Skin epidermis (tissue), 12 donors: ENCODE measurements around the gene NOS1.
"Not testable (repeated sequence)": the region's sequence is repeated elsewhere in the genome, so short reads cannot be mapped to it uniquely, and the experiment has no call there.

Source experiments
- H3K27ac ChIP-seq, 21 experiments: fragments of 200-600 bp; sonication (generic) in 11 of 21; one replicate each; pipeline ENCODE4 v1.5.0; 2020; ENCODE audit warnings: mild to moderate bottlenecking in 3 of 21, inconsistent platforms in 2 of 21, moderate library complexity in 2 of 21
- H3K4me3 ChIP-seq, 7 experiments: fragments of 200-600 bp; sonication (generic) in 2 of 7; one replicate each; pipeline ENCODE4 v1.5.0; 2020; ENCODE audit warnings: inconsistent platforms in 2 of 7, mild to moderate bottlenecking in 2 of 7, moderate library complexity in 1 of 7

NOS1 gene

DNA sequence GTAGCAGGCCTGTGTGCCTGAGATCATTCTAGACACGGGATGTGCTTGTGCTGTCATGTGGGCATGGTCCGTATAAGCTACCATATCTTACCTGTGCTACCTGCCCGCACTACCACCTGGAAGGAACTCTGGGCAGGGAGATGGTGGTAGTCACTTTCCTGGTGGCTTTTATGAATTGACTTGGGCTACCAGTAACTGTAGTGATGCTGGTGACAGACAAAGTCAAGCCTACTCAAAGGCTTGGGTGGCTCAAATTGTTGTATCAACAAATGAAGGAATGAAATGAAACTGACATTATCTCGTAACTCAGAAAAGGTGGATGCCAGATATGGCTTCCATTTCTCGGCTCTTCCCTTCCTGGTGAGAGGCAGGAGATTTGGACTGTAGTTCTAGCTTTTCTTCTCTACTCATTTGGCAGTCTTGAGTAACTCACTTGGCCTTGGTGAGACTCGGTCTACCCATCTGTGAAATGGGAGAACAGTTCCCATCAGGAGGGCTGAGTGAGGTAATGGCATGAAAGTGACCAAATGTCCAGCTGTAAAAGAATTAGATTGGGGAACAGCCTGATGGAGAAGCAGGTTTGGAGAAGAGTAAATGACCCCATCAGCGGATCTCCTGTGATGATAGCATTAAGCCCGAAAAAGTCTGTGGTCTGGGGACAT is 81.3 kb downstream of the NOS1 start:
- no peak overlapping the region for H3K4me3 ChIP-seq
- no peak overlapping the region for H3K27ac ChIP-seq

DNA sequence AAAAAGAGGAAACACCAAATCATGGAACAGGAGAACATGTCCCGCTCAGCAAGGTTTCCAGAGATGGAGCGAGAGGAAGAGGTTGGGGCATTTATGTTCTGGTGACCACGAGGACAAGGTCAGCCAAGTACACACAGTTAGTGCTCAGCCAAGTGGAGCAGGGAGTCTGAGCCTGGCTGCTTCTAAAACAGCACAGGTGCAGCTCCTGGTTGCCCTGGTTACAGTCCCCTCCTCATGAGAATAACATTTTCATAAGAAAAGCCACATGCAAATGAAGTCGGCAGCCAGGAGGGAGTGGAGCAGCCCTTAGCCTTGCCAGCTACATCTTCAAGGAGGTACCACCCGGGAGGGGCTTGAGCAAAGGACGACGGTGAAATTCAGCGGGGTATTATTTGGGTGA is 81.8 kb downstream of the NOS1 start:
- Histone ChIP-seq H3K27ac (no peak overlapping the region), H3K4me3 (no peak overlapping the region)

DNA sequence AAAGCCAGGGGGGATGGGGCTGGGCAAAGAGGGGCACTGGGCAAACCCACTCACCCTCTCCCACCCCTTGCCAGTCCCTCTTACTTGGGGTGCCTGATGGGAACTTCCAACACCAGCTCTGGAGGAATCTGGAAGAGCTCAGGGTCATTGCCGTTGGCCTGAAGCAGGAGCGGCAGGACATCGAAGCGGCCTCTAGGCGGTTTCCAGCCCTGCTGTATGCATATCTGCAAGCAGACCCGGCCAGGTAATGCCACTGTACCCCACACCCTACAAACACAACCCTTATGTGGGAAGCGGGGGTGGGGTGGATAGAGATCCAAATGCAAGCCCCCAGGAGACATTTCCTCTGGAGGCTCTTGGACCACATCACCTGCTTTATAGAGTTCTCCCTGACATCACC is 83.6 kb downstream of the NOS1 start:
- no peak overlapping the region for H3K4me3 ChIP-seq
- H3K27ac ChIP-seq, result no peak overlapping the region

DNA sequence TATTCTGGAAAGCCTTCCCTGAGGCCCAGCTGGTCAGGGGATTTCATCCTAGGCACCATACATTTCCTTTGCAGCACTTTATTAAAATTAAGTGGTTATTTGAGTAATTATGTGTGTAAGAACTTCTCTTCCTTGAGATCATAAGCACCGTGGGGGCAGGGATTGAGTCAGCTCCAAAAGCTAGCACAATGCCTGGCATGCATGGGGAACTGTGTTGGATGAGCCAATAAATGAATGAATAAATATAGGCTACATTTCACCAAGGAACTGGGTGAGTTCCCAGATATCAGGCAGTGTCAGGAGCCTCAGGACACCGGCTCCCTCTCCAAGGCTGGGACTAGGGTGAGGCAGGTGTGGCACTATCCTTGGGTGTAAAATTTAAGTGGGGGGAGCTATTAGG is 88.3 kb downstream of the NOS1 start:
- Histone ChIP-seq H3K27ac (no peak overlapping the region), H3K4me3 (no peak overlapping the region)

DNA sequence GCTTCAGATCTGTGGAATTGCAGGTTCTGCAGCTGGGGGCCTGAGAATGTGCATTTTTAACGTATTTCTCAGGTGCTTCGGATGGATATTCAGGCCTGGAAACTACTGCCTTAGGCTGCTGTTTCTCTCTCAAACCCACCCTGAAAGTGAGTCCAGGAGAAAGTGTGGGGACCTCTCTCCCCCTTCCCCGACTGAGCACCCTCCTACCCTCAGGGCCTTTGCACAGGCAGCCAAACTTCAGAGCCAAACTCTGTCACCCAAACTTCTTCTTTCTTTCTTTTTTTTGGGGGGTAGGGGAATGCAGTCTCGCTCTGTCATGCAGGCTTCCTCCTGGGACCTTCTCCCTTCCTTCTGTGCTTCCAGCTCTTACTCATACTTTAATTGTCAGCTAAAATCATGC is 88.7 kb downstream of the NOS1 start:
- Histone ChIP-seq H3K27ac (no peak overlapping the region), H3K4me3 (no peak overlapping the region)

DNA sequence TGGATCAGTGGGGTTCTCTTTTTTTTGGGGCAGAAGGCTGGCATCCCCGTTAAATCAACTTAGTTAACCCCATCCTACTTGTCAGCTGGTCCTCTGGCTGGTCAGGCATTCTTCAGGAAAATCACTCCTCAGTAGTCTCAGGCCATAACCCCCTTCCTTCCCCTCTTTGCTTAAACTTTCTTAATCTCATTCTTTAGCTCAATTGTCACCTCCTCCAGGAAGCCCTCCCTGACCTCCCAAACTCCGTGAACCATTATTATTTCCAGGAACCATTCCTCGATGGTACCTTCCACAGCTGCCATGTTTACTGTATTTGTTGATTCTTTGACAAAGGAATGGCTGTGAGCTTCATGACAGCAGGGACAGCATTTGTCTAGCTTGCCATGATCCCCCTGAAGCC is 98.7 kb downstream of the NOS1 start:
- Histone ChIP-seq H3K4me3 (no peak overlapping the region), H3K27ac (no peak overlapping the region)

DNA sequence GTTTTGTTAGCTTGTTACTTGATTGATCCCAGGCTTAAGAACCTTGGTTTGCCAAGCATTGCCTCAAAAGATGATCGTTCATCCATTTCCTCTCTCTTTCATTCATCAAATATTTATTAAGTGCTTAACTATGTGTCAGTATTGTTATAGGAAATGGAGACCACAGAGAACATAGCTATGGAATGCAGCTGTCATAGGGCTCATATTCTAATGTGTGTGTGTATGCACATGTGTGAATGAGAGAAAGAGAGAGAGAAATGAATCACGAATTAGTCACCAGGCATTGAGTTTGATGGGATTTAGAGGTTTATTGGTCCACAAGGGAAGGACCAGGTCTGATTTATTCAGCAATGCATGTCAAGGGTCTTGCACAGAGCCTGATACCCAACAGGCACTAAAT is 100.2 kb downstream of the NOS1 start:
- Histone ChIP-seq H3K27ac (no peak overlapping the region), H3K4me3 (no peak overlapping the region)

DNA sequence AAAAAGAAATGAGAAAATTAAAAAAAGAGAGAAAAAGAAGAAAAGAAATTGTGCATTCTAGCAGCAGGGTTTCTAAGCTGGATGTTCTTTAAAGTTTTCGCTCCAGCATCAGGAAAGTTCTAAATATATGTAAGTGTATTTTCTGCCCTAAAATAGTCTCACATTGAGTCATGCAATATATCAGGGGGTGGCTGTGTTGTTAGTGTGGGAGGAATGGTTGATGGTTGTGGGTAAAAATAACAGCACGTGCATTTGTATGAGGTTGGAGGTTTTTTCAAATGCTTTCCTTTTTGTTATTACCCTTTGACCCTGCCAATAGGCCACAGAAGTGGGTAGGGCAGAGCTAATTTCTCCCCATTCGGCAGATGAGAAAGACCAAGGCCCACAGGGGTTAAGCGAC is 106.0 kb downstream of the NOS1 start:
- no peak overlapping the region for H3K4me3 ChIP-seq
- H3K27ac ChIP-seq, result no peak overlapping the region

DNA sequence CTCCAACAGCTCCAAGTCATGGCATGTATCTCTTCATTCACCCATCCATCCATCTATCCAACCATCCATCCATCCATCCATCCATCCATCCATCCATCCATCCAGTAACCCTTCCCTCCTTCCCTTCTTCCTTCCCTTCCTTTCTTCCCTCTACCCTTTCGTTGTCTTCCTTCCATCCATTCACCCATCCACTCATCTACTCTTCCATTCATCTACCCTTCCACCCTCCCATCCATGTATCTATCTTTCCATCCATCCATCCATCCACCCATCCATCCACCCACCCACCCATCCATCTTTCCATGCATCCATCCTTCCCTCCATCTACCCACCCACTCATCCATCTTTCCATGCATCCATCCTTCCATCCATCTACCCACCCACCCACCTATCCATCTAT is 117.9 kb downstream of the NOS1 start:
- H3K27ac ChIP-seq, result no peak overlapping the region
- no peak overlapping the region for H3K4me3 ChIP-seq

DNA sequence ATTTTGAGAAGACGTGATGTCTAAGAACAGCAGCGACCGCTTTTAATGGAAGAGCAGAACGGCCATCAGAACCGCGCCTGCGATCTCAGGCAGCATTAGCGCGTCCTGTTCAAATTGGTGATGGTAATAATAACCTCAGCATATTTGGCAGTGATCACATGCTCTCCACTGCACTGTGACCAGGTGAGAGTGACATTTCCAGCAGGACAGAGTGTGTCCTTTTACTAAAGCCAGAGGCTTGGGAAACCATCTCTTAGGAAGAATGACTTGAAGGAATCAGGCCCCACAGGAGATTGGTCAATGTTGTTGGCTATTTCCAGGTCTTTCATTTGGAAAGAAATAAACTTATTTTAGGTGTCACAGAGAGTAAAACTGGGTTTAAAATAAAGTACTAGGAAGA is 119.7 kb downstream of the NOS1 start:
- Histone ChIP-seq H3K4me3 (no peak overlapping the region), H3K27ac (no peak overlapping the region)

DNA sequence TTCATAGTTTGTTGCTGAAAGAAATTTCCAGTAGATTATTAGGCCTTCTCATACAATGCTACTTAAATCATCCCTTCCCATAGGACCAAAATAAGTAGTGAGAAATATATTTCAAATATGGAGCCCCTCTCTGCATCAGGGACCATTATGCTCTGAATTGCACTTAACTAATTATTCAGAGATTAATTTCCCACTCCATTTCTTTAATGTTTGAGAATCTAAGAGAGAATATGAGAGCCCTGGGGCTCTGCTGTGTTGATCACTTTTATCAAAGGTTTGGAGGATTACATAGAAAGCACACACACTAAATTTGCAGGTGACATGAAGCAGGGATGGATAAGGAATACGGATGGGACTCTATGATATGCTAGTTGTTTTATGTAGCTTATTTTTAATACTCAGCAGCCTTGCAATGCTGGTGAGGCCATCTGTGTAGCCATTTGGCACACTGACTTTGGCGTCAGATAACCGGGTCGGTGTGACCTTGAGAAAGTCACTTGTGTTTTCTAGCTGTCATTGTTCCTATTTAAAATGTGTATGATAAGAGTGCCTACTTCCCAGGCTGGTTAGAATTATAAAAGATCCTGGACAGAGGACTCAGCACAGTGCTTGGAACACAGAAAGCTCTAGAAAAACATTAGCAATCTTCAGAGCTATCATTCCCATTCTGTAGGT is 121.2 kb downstream of the NOS1 start:
- Histone ChIP-seq H3K4me3 (no peak overlapping the region), H3K27ac (no peak overlapping the region)

DNA sequence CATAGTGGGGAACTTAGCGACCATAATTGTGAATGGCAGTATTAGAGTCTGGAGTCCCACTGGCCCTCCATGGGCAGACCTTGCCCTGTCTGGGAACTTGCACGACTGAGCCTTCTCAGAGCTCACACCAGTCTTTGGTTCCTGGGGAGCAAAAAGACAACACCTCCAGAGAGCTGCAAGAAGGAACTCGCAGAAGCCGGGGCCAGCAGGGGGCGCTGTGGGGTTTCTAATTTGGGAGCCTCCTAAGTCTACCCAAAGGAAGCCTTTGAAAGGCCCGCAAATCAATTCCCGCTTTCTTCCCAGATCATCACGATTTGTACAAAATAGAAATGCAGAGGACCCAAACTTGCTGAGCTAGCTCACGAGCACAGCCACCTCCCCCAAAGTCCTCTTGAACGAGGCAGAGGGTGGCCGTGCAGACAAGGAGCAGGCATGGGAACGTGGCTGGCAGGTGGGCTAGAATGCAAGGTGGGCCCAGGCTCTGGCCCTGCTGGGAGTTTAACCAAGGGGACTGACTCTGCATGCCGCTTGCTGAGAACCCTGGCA is 124.9 kb downstream of the NOS1 start:
- H3K27ac ChIP-seq, result no peak overlapping the region
- no peak overlapping the region for H3K4me3 ChIP-seq

DNA sequence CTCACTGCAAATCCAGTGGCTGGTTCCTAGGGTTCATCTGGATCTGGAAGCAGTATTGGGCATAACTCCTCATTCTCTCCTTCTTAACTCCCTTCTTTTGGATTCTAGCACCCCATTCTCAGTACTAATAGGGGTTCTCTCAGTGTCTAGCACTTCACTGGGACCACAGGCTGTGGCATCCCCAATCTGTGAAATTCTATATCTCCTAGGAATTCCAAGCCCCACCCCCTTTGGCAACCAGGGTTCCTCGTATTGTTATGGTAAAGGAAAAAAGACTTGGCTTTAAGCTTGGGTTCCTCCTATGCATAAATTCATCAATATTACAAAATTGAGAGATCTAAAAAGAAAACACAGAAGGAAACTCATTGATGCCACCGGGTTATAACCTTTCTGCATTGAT is 126.2 kb downstream of the NOS1 start:
- H3K4me3 ChIP-seq, result no peak overlapping the region
- no peak overlapping the region for H3K27ac ChIP-seq

DNA sequence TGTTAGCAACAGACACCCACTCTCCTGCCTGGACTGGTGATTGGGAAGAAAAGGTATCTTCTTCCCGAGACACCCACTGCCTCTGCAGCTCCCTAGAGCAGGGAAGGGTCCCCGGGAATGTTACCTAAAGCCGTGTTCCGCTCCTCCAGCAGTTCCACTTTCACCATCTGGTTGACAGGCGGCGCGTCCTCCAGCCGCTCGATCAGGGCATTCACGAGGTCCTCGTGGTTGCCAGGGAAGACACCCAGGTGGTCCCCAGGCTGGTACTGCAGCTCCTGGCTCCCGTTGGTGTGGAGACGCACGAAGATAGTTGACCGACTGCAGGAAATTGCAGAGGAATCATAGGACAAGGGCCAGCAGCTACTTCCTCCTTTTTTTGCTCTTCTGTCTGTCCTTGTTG is 127.0 kb downstream of the NOS1 start:
- no peak overlapping the region for H3K4me3 ChIP-seq

DNA sequence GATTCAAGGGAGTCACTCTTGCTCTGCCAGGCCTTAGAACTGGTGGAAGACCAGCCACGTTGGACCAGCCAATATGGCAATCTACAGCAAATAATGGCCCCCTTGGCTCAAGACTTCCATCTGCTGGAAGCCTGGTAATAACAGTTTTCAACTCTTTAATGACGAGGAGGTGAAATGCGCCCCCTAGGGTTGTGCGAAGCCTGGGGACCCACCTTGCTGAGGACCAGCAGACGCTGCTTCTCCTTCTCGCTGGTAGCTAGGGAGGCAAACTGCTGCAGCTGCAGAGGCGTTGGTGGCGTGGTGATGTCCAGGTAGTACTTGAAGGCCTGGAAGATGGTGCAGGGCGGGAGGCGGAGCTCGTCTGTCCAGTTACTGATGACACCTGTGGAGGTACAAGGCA is 129.7 kb downstream of the NOS1 start:
- Histone ChIP-seq H3K27ac (no peak overlapping the region), H3K4me3 (no peak overlapping the region)

More for the DNA sequence above, 127.0 kb downstream of the NOS1 start:
- H3K27ac ChIP-seq, result no peak overlapping the region

DNA sequence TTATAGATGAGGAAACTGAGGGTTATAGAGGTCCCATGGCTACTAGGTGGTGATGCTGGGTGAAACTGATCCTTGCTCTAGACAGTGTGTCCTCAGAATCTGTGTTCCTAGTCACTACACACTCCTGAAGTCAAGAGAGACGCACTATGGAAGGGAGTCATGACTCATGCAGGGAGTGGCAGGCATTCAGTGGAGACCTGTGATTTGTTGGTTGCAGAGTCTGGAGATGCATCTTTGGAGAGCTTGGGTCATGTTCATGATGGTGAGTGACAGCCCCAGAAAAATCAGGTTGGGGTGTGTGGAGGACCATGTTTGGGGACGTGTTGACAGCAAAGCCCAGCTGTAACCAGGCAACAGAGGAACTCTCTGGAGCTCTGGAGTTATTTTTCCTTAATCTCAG is 133.2 kb downstream of the NOS1 start:
- no peak overlapping the region for H3K4me3 ChIP-seq

DNA sequence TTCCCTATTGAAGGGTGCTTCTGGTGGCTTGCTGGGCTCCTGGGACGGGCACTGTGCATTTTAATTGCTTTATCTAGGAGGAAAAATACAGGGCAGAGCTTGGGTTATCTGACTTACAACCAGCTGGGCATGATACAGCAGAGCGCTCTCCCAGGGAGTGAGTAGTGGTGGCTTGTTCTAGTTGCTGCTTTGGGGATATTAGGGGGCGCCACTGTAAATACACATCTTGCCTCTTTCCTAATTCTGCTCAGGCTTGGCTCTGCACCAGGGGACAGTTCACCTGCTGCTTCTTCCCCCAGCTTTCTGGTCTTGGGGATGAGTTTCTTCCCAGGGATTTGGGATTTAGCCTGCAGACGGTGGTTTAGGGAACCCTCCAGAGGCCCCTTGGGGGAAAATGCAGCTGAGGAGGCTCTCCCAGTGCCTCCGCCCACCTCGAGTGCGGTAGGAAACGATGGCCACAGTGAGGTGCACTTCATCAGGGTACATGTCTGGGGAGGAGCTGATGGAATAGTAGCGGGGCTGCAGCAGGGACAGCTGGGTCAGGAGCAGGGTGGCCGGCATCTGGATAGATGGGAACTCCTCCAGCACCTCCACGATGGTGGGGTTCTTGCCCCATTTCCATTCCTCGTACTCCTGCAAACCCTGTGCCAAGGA is 134.3 kb downstream of the NOS1 start:
- no peak overlapping the region for H3K27ac ChIP-seq
- H3K4me3 ChIP-seq, result no peak overlapping the region

More for the DNA sequence above, 133.2 kb downstream of the NOS1 start:
- H3K27ac ChIP-seq, result no peak overlapping the region

DNA sequence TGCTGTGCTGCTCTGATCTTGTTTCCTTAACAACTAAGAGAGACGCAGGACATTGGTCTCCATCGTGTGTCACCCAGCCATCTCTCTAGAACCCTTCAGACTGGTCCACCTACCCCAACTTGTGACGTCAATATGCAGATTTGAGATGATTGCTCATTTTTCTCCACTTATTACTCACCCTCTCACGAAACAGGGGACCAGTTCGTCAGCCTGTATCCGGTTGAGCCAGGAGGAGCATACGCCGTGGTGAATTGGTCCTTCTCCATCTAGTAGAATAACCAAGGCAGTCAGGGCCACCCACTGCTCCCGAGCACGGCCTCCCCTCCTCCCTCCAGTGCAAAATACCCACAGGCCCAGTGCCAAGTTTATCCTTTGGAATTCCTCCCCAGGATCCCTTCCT is 134.9 kb downstream of the NOS1 start:
- no peak overlapping the region for H3K27ac ChIP-seq
- H3K4me3 ChIP-seq, result no peak overlapping the region

DNA sequence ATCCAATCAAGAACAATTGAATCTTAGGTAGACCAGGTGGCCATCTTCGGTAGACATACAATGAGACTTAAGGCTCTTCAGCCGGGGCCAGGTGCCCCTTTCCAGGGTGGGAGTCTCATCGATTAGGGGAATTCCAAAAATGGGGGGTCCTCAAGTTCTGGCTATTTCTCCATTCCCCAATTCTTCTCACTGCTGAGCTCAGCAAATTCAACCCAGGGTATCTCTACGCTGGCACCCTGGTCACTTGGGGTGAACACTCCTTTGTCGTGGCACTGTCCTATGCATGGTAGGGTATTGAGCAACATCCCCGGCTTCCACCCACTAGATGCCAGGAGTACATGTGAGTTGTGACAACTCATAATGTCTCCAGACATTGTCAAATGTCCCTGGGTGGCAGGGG is 136.2 kb downstream of the NOS1 start:
- Histone ChIP-seq H3K4me3 (no peak overlapping the region), H3K27ac (no peak overlapping the region)

DNA sequence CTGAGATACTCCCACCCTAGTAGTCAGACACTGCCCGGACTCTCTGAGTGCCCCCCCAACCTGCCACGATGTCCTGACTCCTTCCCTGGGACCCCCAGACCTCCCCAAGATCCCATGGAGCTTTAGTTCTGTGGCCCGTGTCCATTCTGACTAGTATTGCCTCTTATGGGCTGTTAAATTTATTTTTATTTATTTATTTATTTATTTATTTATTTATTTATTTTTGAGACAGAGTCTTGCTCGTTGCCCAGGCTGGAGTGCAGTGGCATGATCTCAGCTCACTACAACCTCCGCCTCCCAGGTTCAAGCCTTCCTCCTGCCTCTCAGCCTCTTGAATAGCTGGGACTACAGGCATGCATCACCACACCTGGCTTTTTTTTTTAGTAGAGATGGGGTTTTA is 140.5 kb downstream of the NOS1 start:
- not testable (repeated sequence) for H3K4me3 ChIP-seq, H3K27ac ChIP-seq

DNA sequence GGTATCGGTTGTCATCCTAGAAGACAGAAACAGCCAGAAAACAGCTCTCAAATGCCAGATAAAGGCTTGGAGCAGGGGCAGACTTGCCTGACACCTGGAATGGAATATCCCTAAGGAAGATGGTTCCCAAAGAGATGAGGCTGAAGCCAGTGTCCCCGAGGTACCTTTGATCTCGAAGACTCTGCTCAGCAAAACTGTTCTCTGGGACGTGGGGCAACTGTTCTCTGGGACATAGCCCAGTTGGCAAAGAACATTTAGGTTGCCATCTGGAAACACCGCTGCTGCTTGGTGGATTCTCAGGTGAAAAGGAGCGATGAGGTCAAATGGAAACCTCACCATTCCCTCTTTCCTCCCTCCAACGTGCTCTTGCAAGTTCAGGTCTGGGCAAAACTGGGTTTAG is 143.3 kb downstream of the NOS1 start:
- no peak overlapping the region for H3K27ac ChIP-seq
- H3K4me3 ChIP-seq, result no peak overlapping the region
